MM.1S (cell line): ENCODE measurements around the gene IGSF8.

Source experiments
- CTCF ChIP-seq: fragments of 300-600 bp; sonication (generic); IDR thresholded peaks from 2 replicates; pipeline ENCODE4 v1.5.1; 2016; ENCODE audit warnings: antibody characterized with exemption, low read length, mixed read lengths
- EZH2 ChIP-seq: fragments of 300-600 bp; sonication (generic); optimal IDR thresholded peaks from 2 replicates; pipeline ENCODE3; 2017; ENCODE audit warnings: low read depth, mild to moderate bottlenecking, antibody characterized with exemption, low read length, mixed read lengths
- EZH2phosphoT487 ChIP-seq: fragments of 300-600 bp; sonication (generic); IDR thresholded peaks from 2 replicates; pipeline ENCODE4 v1.6.1; 2018; ENCODE audit warnings: antibody characterized with exemption, low read length

DNA sequence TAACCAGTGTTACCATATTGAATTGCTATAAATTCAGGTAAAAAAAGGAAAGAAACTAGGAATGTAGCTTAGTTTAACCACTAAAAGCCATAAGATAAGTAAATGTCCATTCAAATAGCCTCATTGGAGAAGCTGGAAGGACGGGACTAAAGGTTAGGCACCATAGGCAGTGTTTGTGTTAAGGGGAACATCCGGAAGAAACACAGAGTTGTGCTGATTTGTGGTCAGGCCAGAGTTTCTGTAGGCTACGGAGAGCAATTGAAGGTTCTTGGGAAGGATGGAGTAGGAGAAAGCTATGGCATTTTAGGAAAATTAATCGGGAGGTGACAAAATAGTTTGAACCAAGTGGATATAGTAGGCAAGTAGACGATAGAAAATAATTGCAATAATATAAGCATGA, 27.1 kb downstream of the IGSF8 start:
- TF ChIP-seq EZH2 (no peak), CTCF (no peak), EZH2phosphoT487 (no peak)
